K562 (cell line): ENCODE data around the gene AMIGO3. TPM values are rescaled to one million over a fixed set of nuclear protein-coding genes. Genes with fewer than 3 reads are reported as not detected.

Experiments used
- BMI1 ChIP-seq: fragments of 150-350 bp; IDR thresholded peaks from 2 replicates; pipeline ENCODE4 v1.6.1; 2014; ENCODE audit warnings: low read length
- CAMTA2 ChIP-seq: fragments of 250-450 bp; sonication (Bioruptor Pico); conservative IDR thresholded peaks from 2 replicates; pipeline ENCODE4 v1.5.1; 2022
- CREBBP ChIP-seq: IDR thresholded peaks from one replicate; pipeline ENCODE4 v1.6.1; 2012; ENCODE audit warnings: low read depth, mild to moderate bottlenecking, control low read depth, inconsistent platforms, low read length
- EP400 ChIP-seq: fragments of 450-650 bp; IDR thresholded peaks from 2 replicates; pipeline ENCODE4 v1.6.1; 2017; ENCODE audit warnings: antibody characterized with exemption, mild to moderate bottlenecking, moderate library complexity
- HMG20B ChIP-seq: fragments of 250-450 bp; sonication (Bioruptor Pico); IDR thresholded peaks from 2 replicates; pipeline ENCODE4 v1.5.0; 2021; ENCODE audit warnings: mild to moderate bottlenecking
- HSF4 ChIP-seq: fragments of 250-450 bp; sonication (Bioruptor Pico); IDR thresholded peaks from 2 replicates; pipeline ENCODE4 v2.1.2; 2022; ENCODE audit warnings: mild to moderate bottlenecking, moderate library complexity, borderline replicate concordance
- POU5F1 ChIP-seq: fragments of 150-350 bp; IDR thresholded peaks from 2 replicates; pipeline ENCODE4 v1.6.1; 2014; ENCODE audit warnings: borderline replicate concordance, low read length, low read depth, mild to moderate bottlenecking; ENCODE audit not compliant: partially characterized antibody
- SREBF2 ChIP-seq: sonication (generic); formaldehyde crosslinking; IDR thresholded peaks from 2 replicates; pipeline ENCODE4 v1.4.0; 2020; ENCODE audit warnings: mild to moderate bottlenecking, missing genetic modification reagents
- ZNF507 ChIP-seq: conservative IDR thresholded peaks from 2 replicates; pipeline ENCODE4 v1.6.1; 2017; ENCODE audit warnings: missing genetic modification characterization, missing compliant biosample characterization
- ZNF561 ChIP-seq: fragments of 450-650 bp; formaldehyde crosslinking; conservative IDR thresholded peaks from 2 replicates; pipeline ENCODE4 v1.4.0; 2020; ENCODE audit warnings: mild to moderate bottlenecking, moderate library complexity
- polyA plus RNA-seq, 8 experiments: library from polyadenylated mRNA; depleted of rRNA in 4 of 8; stranded (reverse) in 5 of 8; unstranded in 3 of 8; fragments of >200 nt; fragmentation: Nextera tagmentation in 2 of 8; fragmentation: Illumina TruSeq in 1 of 8; extraction: Ambion mirVana in 2 of 8; extraction: Trizol in 1 of 8; gene quantifications; 2 replicates each; pipeline versions ENCODE4 v1.2.1 to v1.2.3, GENCODE V29; 2011 to 2014; ENCODE audit warnings: inconsistent platforms in 1 of 8, missing spikeins in 1 of 8
- total RNA-seq, 7 experiments: library from RNA; depleted of rRNA in 6 of 7; stranded (reverse); fragments of >200 nt in 6 of 7; fragmentation: Illumina TruSeq in 2 of 7; extraction: Trizol in 2 of 7; gene quantifications; 2 replicates each; pipeline versions ENCODE4 v1.2.1 to v1.2.3, GENCODE V29; 2011 to 2021; ENCODE audit warnings: low replicate concordance in 1 of 7
- TF ChIP-seq, protein P1 (sequence below): fragments of 450-650 bp; IDR thresholded peaks from 2 replicates; pipeline ENCODE4 v1.6.1; 2017; ENCODE audit warnings: antibody characterized with exemption, mild to moderate bottlenecking
- TF ChIP-seq, protein P2 (sequence below): fragments of 250-450 bp; sonication (Bioruptor Pico); IDR thresholded peaks from 2 replicates; pipeline ENCODE4 v1.8.0; 2021; ENCODE audit warnings: mild to moderate bottlenecking, moderate library complexity
- TF ChIP-seq, protein P3 (sequence below), 2 experiments: IDR thresholded peaks in 1 of 2; conservative IDR thresholded peaks in 1 of 2; 2 replicates each; pipeline ENCODE4 v1.6.1; 2016; ENCODE audit warnings: low read depth in 2 of 2, mild to moderate bottlenecking in 1 of 2, missing compliant biosample characterization in 1 of 2, missing genetic modification characterization in 1 of 2, moderate library complexity in 1 of 2
- TF ChIP-seq, protein P4 (sequence below): sonication (generic); formaldehyde crosslinking; IDR thresholded peaks from 2 replicates; pipeline ENCODE4 v1.8.0; 2022; ENCODE audit warnings: mild to moderate bottlenecking, missing genetic modification reagents, borderline replicate concordance
- TF ChIP-seq, protein P5 (sequence below): fragments of 250-450 bp; sonication (Bioruptor Pico); IDR thresholded peaks from 2 replicates; pipeline ENCODE4 v1.5.0; 2021

Gene AMIGO3
- total and polyA plus RNA-seq, 9 of the 15 experiments (the other 6 are each of a cell fraction or from before 2014, with no cell fraction given): 0.13 to 2.8 (median 0.44) TPM; not detected in 4

DNA sequence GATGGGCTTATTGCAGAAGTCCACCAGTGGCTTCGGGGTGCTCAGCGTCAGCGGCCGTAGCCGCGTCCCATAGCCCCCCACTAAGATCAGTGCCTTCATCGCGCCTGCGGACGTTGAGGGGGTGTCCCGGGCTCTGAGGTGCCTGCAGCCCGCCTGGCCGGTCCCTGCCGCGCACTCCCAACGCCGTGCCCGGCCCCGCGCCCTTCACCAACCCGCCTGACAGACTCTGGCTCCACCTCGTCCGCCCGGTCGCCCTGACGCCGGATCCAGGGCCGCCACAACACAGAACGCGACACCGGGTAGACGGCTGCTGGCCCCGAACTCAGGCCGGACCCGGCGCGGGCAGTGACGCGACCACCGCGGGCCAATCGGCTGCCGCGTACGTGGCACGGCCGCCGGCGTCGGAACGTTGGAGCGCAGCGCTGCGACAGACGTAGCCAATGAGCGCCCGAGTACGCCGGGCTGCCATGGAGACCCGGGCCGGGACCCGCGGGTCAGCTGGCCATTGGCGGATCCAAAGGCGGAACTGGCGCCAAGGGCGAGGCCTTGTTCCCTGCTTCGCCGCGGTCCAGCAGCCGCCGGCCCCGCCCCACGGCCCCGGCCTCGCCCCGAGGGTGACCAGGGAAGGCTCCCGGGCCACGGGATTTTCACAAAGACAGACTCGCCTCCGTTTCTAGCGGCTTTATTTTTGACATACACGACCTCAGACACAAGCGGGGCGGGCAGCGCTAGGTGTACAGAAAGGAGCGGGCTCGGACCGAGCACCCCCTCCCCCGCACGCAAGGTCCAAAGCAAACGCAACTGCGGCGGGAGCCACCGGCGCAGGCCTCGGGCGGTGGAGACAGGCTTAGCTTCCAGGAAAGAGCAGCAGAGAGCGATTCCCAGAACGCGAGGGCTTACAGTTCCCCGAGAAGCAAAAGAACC is 4.4 kb upstream of the AMIGO3 start, which contains the start of gene GMPPB (continued):
- TF ChIP-seq, protein P1, sequence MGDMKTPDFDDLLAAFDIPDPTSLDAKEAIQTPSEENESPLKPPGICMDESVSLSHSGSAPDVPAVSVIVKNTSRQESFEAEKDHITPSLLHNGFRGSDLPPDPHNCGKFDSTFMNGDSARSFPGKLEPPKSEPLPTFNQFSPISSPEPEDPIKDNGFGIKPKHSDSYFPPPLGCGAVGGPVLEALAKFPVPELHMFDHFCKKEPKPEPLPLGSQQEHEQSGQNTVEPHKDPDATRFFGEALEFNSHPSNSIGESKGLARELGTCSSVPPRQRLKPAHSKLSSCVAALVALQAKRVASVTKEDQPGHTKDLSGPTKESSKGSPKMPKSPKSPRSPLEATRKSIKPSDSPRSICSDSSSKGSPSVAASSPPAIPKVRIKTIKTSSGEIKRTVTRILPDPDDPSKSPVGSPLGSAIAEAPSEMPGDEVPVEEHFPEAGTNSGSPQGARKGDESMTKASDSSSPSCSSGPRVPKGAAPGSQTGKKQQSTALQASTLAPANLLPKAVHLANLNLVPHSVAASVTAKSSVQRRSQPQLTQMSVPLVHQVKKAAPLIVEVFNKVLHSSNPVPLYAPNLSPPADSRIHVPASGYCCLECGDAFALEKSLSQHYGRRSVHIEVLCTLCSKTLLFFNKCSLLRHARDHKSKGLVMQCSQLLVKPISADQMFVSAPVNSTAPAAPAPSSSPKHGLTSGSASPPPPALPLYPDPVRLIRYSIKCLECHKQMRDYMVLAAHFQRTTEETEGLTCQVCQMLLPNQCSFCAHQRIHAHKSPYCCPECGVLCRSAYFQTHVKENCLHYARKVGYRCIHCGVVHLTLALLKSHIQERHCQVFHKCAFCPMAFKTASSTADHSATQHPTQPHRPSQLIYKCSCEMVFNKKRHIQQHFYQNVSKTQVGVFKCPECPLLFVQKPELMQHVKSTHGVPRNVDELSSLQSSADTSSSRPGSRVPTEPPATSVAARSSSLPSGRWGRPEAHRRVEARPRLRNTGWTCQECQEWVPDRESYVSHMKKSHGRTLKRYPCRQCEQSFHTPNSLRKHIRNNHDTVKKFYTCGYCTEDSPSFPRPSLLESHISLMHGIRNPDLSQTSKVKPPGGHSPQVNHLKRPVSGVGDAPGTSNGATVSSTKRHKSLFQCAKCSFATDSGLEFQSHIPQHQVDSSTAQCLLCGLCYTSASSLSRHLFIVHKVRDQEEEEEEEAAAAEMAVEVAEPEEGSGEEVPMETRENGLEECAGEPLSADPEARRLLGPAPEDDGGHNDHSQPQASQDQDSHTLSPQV: no peak
- no peak for TF ChIP-seq HSF4 (CRISPR knock-in tag)
- TF ChIP-seq, protein P2, sequence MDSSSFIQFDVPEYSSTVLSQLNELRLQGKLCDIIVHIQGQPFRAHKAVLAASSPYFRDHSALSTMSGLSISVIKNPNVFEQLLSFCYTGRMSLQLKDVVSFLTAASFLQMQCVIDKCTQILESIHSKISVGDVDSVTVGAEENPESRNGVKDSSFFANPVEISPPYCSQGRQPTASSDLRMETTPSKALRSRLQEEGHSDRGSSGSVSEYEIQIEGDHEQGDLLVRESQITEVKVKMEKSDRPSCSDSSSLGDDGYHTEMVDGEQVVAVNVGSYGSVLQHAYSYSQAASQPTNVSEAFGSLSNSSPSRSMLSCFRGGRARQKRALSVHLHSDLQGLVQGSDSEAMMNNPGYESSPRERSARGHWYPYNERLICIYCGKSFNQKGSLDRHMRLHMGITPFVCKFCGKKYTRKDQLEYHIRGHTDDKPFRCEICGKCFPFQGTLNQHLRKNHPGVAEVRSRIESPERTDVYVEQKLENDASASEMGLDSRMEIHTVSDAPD: no peak
- TF ChIP-seq, protein P3, sequence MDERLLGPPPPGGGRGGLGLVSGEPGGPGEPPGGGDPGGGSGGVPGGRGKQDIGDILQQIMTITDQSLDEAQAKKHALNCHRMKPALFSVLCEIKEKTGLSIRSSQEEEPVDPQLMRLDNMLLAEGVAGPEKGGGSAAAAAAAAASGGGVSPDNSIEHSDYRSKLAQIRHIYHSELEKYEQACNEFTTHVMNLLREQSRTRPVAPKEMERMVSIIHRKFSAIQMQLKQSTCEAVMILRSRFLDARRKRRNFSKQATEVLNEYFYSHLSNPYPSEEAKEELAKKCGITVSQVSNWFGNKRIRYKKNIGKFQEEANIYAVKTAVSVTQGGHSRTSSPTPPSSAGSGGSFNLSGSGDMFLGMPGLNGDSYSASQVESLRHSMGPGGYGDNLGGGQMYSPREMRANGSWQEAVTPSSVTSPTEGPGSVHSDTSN (CRISPR knock-in tag; IDR thresholded peaks at IDR 0.05; ENCODE audit: low read depth): no peak
- TF ChIP-seq, protein P3 (tag; conservative IDR thresholded peaks at IDR 0.05; ENCODE audit: low read depth): no peak
- TF ChIP-seq ZNF561: no peak
- TF ChIP-seq ZNF507: no peak
- no peak for TF ChIP-seq BMI1
- no peak for TF ChIP-seq CAMTA2 (CRISPR knock-in tag)
- peak; percentile 93 for TF ChIP-seq EP400
- no peak for TF ChIP-seq CREBBP
- TF ChIP-seq, protein P4, sequence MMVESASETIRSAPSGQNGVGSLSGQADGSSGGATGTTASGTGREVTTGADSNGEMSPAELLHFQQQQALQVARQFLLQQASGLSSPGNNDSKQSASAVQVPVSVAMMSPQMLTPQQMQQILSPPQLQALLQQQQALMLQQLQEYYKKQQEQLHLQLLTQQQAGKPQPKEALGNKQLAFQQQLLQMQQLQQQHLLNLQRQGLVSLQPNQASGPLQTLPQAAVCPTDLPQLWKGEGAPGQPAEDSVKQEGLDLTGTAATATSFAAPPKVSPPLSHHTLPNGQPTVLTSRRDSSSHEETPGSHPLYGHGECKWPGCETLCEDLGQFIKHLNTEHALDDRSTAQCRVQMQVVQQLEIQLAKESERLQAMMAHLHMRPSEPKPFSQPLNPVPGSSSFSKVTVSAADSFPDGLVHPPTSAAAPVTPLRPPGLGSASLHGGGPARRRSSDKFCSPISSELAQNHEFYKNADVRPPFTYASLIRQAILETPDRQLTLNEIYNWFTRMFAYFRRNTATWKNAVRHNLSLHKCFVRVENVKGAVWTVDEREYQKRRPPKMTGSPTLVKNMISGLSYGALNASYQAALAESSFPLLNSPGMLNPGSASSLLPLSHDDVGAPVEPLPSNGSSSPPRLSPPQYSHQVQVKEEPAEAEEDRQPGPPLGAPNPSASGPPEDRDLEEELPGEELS (CRISPR knock-in tag): no peak; the same call in 1 of the 2 replicates
- TF ChIP-seq POU5F1: no peak
- TF ChIP-seq HMG20B (CRISPR knock-in tag): no peak
- TF ChIP-seq, protein P5, sequence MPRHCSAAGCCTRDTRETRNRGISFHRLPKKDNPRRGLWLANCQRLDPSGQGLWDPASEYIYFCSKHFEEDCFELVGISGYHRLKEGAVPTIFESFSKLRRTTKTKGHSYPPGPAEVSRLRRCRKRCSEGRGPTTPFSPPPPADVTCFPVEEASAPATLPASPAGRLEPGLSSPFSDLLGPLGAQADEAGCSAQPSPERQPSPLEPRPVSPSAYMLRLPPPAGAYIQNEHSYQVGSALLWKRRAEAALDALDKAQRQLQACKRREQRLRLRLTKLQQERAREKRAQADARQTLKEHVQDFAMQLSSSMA (CRISPR knock-in tag): no peak
- no peak for TF ChIP-seq SREBF2
